Body of pancreas (tissue), 4 donors: ENCODE measurements around the gene PPP1R13B.

Experiments used
- CTCF ChIP-seq, 7 experiments: fragments of 450-650 bp in 4 of 7; fragments of 200-600 bp in 3 of 7; sonication (generic) in 3 of 7; IDR thresholded peaks; one replicate each; pipeline ENCODE4 v1.5.1; 2016 to 2019; ENCODE audit warnings: antibody characterized with exemption in 7 of 7
- POLR2A ChIP-seq, 3 donors: fragments of 450-650 bp; IDR thresholded peaks; one replicate each; pipeline ENCODE4 v1.6.1; 2016; ENCODE audit warnings: antibody characterized with exemption in 3 of 3, mild to moderate bottlenecking in 2 of 3

- TF ChIP-seq CTCF (IDR thresholded peaks at IDR 0.05) (no peak), POLR2A (IDR thresholded peaks at IDR 0.05) (no peak)
These were observed 161.8 kb downstream of the PPP1R13B start for GRCh38 chr14:103685276-103686211.
